H9 (cell line): Measurements from ENCODE around the gene SGO2. TPM values are rescaled to one million over a fixed set of nuclear protein-coding genes. Genes with fewer than 3 reads are reported as not detected.

Source experiments
- DNase-seq: peaks from one replicate; pipeline ENCODE4 v3.0.0-alpha.2; 2017
- H2AFZ ChIP-seq: one replicate; pipeline ENCODE4 v1.6.1; 2013; ENCODE audit warnings: mild to moderate bottlenecking, low read length, control low read depth, moderate library complexity
- H2AK5ac ChIP-seq: 2 replicates; pipeline ENCODE4 v1.6.1; 2013; ENCODE audit warnings: low read length, control low read depth, mixed read lengths; ENCODE audit not compliant: insufficient read length
- H2BK120ac ChIP-seq: one replicate; pipeline ENCODE4 v1.6.1; 2013; ENCODE audit warnings: low read depth, mild to moderate bottlenecking, low read length, control low read depth, inconsistent platforms; ENCODE audit not compliant: poor library complexity, severe bottlenecking
- H2BK12ac ChIP-seq: 2 replicates; pipeline ENCODE4 v1.6.1; 2013; ENCODE audit warnings: low read length, control low read depth, mixed read lengths, low read depth; ENCODE audit not compliant: insufficient read length
- H2BK15ac ChIP-seq: 2 replicates; pipeline ENCODE4 v1.6.1; 2013; ENCODE audit warnings: low read depth, low read length, control low read depth
- H2BK20ac ChIP-seq: one replicate; pipeline ENCODE4 v1.6.1; 2013; ENCODE audit warnings: low read depth, mild to moderate bottlenecking, low read length, control low read depth, inconsistent platforms; ENCODE audit not compliant: poor library complexity, severe bottlenecking
- H2BK5ac ChIP-seq: 2 replicates; pipeline ENCODE4 v1.6.1; 2013; ENCODE audit warnings: low read length, control low read depth, mixed read lengths; ENCODE audit not compliant: insufficient read length
- H3K14ac ChIP-seq: 2 replicates; pipeline ENCODE4 v1.6.1; 2013; ENCODE audit warnings: low read length, control low read depth; ENCODE audit not compliant: insufficient read depth
- H3K18ac ChIP-seq: 2 replicates; pipeline ENCODE4 v1.6.1; 2013; ENCODE audit warnings: low read depth, mild to moderate bottlenecking, mixed read lengths, low read length, control low read depth; ENCODE audit not compliant: insufficient read length
- H3K23ac ChIP-seq: 2 replicates; pipeline ENCODE4 v1.6.1; 2013; ENCODE audit warnings: low read length, control low read depth, mixed read lengths, low read depth; ENCODE audit not compliant: insufficient read length
- H3K23me2 ChIP-seq: 2 replicates; pipeline ENCODE4 v1.6.1; 2013; ENCODE audit warnings: low read depth, mild to moderate bottlenecking, mixed read lengths, low read length, control low read depth; ENCODE audit not compliant: insufficient read length, poor library complexity, severe bottlenecking
- H3K27ac ChIP-seq: 2 replicates; pipeline ENCODE4 v1.5.1; 2013; ENCODE audit warnings: low read length, control low read depth, mixed read lengths, low read depth; ENCODE audit not compliant: insufficient read length
- H3K27me3 ChIP-seq: 2 replicates; pipeline ENCODE4 v1.6.1; 2013; ENCODE audit warnings: low read length, control low read depth, inconsistent platforms; ENCODE audit not compliant: insufficient read depth
- H3K4ac ChIP-seq: 2 replicates; pipeline ENCODE4 v1.6.1; 2013; ENCODE audit warnings: low read depth, mild to moderate bottlenecking, control low read depth, inconsistent platforms, low read length, moderate library complexity
- H3K4me1 ChIP-seq: 2 replicates; pipeline ENCODE4 v1.6.1; 2013; ENCODE audit warnings: low read length, control low read depth, inconsistent platforms; ENCODE audit not compliant: insufficient read depth
- H3K4me2 ChIP-seq: 2 replicates; pipeline ENCODE4 v1.6.1; 2013; ENCODE audit warnings: low read length, control low read depth, mixed read lengths; ENCODE audit not compliant: insufficient read length, insufficient read depth
- H3K56ac ChIP-seq: 2 replicates; pipeline ENCODE4 v1.6.1; 2013; ENCODE audit warnings: low read depth, mild to moderate bottlenecking, mixed read lengths, low read length, control low read depth; ENCODE audit not compliant: insufficient read length
- H3K79me1 ChIP-seq: 2 replicates; pipeline ENCODE4 v1.6.1; 2013; ENCODE audit warnings: low read depth, mild to moderate bottlenecking, moderate library complexity, low read length, control low read depth, inconsistent platforms; ENCODE audit not compliant: insufficient read depth, poor library complexity, severe bottlenecking
- H3K79me2 ChIP-seq: 2 replicates; pipeline ENCODE4 v1.6.1; 2013; ENCODE audit warnings: low read length, control low read depth, inconsistent platforms; ENCODE audit not compliant: insufficient read depth
- H3K9ac ChIP-seq: 2 replicates; pipeline ENCODE4 v1.6.1; 2013; ENCODE audit warnings: low read length, control low read depth, mixed read lengths; ENCODE audit not compliant: insufficient read length; ENCODE audit errors: extremely low read depth
- H3K9me3 ChIP-seq: one replicate; pipeline ENCODE4 v1.6.1; 2013; ENCODE audit warnings: low read depth, low read length, inconsistent platforms; ENCODE audit not compliant: control insufficient read depth
- H3T11ph ChIP-seq: one replicate; pipeline ENCODE4 v1.6.1; 2013; ENCODE audit warnings: mild to moderate bottlenecking, low read length, control low read depth, inconsistent platforms
- H4K20me1 ChIP-seq: one replicate; pipeline ENCODE4 v1.6.1; 2013; ENCODE audit not compliant: control insufficient read depth, insufficient read length, insufficient read depth
- H4K5ac ChIP-seq: 2 replicates; pipeline ENCODE4 v1.6.1; 2013; ENCODE audit warnings: low read depth, mild to moderate bottlenecking, mixed read lengths, low read length, control low read depth; ENCODE audit not compliant: insufficient read length
- H4K8ac ChIP-seq: replicated peaks from 2 replicates; pipeline ENCODE4 v1.6.1; 2013; ENCODE audit warnings: low read length, control low read depth, mixed read lengths, low read depth; ENCODE audit not compliant: insufficient read length
- H4K91ac ChIP-seq: 2 replicates; pipeline ENCODE4 v1.6.1; 2013; ENCODE audit warnings: low read depth, mild to moderate bottlenecking, moderate library complexity, mixed read lengths, low read length, control low read depth; ENCODE audit not compliant: insufficient read length
- H3K27ac Mint-ChIP-seq, 3 experiments: 2 replicates in 2 of 3; 3 replicates in 1 of 3; pipeline ENCODE4 v1.8.0; 2020 to 2021; ENCODE audit warnings: mixed read lengths in 3 of 3, mild to moderate bottlenecking in 1 of 3, moderate library complexity in 1 of 3
- H3K27me3 Mint-ChIP-seq: 2 replicates; pipeline ENCODE4 v1.8.0; 2021; ENCODE audit warnings: low read depth, mild to moderate bottlenecking, moderate library complexity, mixed read lengths
- H3K36me3 Mint-ChIP-seq, 3 experiments: 2 replicates in 2 of 3; 3 replicates in 1 of 3; pipeline ENCODE4 v1.8.0; 2020 to 2021; ENCODE audit warnings: low read depth in 3 of 3, mixed read lengths in 3 of 3; ENCODE audit not compliant: insufficient read depth in 1 of 3
- H3K4me1 Mint-ChIP-seq, 2 experiments: 2 replicates each; pipeline ENCODE4 v1.8.0; 2020; ENCODE audit warnings: mixed read lengths in 2 of 2
- H3K4me3 Mint-ChIP-seq, 2 experiments: 2 replicates in 1 of 2; 3 replicates in 1 of 2; pipeline ENCODE4 v1.8.0; 2020 to 2021; ENCODE audit warnings: mild to moderate bottlenecking in 2 of 2, mixed read lengths in 2 of 2, moderate library complexity in 1 of 2
- H3K9me3 Mint-ChIP-seq, 2 experiments: 2 replicates in 1 of 2; 3 replicates in 1 of 2; pipeline ENCODE4 v1.8.0; 2020; ENCODE audit warnings: mild to moderate bottlenecking in 2 of 2, mixed read lengths in 2 of 2, moderate library complexity in 1 of 2
- CTCF ChIP-seq: fragments of 200-600 bp; sonication (generic); conservative IDR thresholded peaks from 3 replicates; pipeline ENCODE4 v1.8.0; 2021; ENCODE audit warnings: antibody characterized with exemption, mild to moderate bottlenecking
- WGBS: extraction: QIAGEN DNeasy Blood & Tissue Kit; methylation state at CpG from one replicate; pipeline ENCODE4 v1.1.7; 2013; ENCODE audit warnings: missing lambda C conversion rate, low lambda C conversion rate, mixed read lengths; ENCODE audit not compliant: insufficient read length; ENCODE audit errors: extremely low coverage; 5-methylcytosine and 5-hydroxymethylcytosine counted together
- total RNA-seq: library from RNA; stranded (reverse); gene quantifications from 2 replicates; pipeline ENCODE4 v1.2.1, GENCODE V29; 2021

The SGO2 gene
- total RNA-seq, 1 experiment from 2014 or later, result 25.6 TPM

- Histone ChIP-seq H2BK5ac (no peak overlapping the region), H3K27ac (no peak overlapping the region), H3K56ac (no peak overlapping the region), H4K91ac (no peak overlapping the region), H3K4me2 (no peak overlapping the region), H2AFZ (no peak overlapping the region), H2BK20ac (no peak overlapping the region), H3K4me1 (no peaks in the 10 kb centered on the region; the same call in 1 of the 2 replicates), H2BK15ac (no peak overlapping the region), H3K79me2 (no peaks in the 10 kb centered on the region), H3K9me3 (no peaks in the 10 kb centered on the region), H3T11ph (no peak overlapping the region), H3K27me3 (no peaks in the 10 kb centered on the region), H4K20me1 (no peaks in the 10 kb centered on the region), H3K4ac (no peak overlapping the region), H3K18ac (no peak overlapping the region), H3K23ac (no peak overlapping the region), H2AK5ac (no peak overlapping the region), H3K79me1 (no peaks in the 10 kb centered on the region), H2BK120ac (no peak overlapping the region), H4K5ac (no peak overlapping the region), H3K9ac (no peak overlapping the region), H3K14ac (no peak overlapping the region), H4K8ac (no peak overlapping the region), H3K23me2 (no peaks in the 10 kb centered on the region), H2BK12ac (no peak overlapping the region)
- no peak for DNase-seq
- H3K27me3 Mint-ChIP-seq, result peaks cover 4% of the 10 kb centered on the region
- no peak overlapping the region for H3K4me3 Mint-ChIP-seq
- WGBS, result no CpG with 5 or more reads among the region's 1 CpG
- H3K27ac Mint-ChIP-seq, result no peak overlapping the region
- peaks cover 6 to 11% of the 10 kb centered on the region in 2 experiments; a peak in 4 of 5 replicates for H3K9me3 Mint-ChIP-seq
- TF ChIP-seq CTCF, result no peak
- H3K36me3 Mint-ChIP-seq, result peaks cover 0 to 8% (median 1%) of the 10 kb centered on the region in 3 experiments; a peak in 1 of 7 replicates
- H3K4me1 Mint-ChIP-seq, result 0 out of 4 replicates have a peak, but pooled peaks cover 0 to 3% of the 10 kb centered on the region in 2 experiments
These were observed 10.9 kb upstream of the SGO2 start for GRCh38 chr2:200515155-200515554.
